K562 (cell line): Measurements from ENCODE around the gene GABPB1. TPM values are rescaled to one million over a fixed set of nuclear protein-coding genes. Genes with fewer than 3 reads are reported as not detected.

Experiments used
- ZNF318 ChIP-seq, 2 experiments: fragments of 450-650 bp; IDR thresholded peaks; 2 replicates each; pipeline ENCODE4 v1.6.1; 2016; ENCODE audit warnings: mild to moderate bottlenecking in 2 of 2, borderline replicate concordance in 1 of 2, low read depth in 1 of 2, moderate library complexity in 1 of 2
- polyA plus RNA-seq, 8 experiments: library from polyadenylated mRNA; depleted of rRNA in 4 of 8; stranded (reverse) in 5 of 8; unstranded in 3 of 8; fragments of >200 nt; fragmentation: Nextera tagmentation in 2 of 8; fragmentation: Illumina TruSeq in 1 of 8; extraction: Ambion mirVana in 2 of 8; extraction: Trizol in 1 of 8; gene quantifications; 2 replicates each; pipeline versions ENCODE4 v1.2.1 to v1.2.3, GENCODE V29; 2011 to 2014; ENCODE audit warnings: inconsistent platforms in 1 of 8, missing spikeins in 1 of 8
- total RNA-seq, 7 experiments: library from RNA; depleted of rRNA in 6 of 7; stranded (reverse); fragments of >200 nt in 6 of 7; fragmentation: Illumina TruSeq in 2 of 7; extraction: Trizol in 2 of 7; gene quantifications; 2 replicates each; pipeline versions ENCODE4 v1.2.1 to v1.2.3, GENCODE V29; 2011 to 2021; ENCODE audit warnings: low replicate concordance in 1 of 7
- TF ChIP-seq, protein P1 (sequence below): fragments of 250-450 bp; sonication (Bioruptor Pico); IDR thresholded peaks from 2 replicates; pipeline ENCODE4 v1.4.0; 2020; ENCODE audit warnings: mild to moderate bottlenecking, moderate library complexity

The GABPB1 gene
- total and polyA plus RNA-seq, 9 of the 15 experiments (the other 6 are each of a cell fraction or from before 2014, with no cell fraction given) = 11.8 to 42.3 (median 33.2) TPM

DNA sequence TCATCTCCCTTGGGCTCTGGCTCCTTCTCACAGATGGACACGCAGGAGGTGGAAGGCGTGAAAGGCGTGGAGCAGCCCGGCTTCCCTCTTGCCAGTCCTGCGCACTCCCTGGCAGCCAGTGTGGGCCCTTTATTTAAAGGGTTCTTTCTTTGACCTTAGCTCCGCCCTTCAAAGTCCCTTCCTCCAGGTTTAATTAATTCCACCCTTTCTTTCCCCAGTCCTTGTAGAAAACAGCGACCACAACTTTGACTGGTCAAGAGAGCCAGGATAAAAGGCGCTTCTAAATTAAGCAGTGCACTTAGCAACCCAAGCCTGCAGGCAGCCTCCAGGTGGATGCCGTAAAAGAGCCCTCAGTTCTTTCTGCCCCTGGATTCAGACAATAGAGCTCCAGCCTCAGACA lies 89.4 kb downstream of the GABPB1 start, which contains the start of gene HDC (continued):
- no peak for TF ChIP-seq ZNF318 (IDR thresholded peaks at IDR 0.05; ENCODE audit: borderline replicate concordance in 1 of 2, low read depth in 1 of 2)
- TF ChIP-seq, protein P1, sequence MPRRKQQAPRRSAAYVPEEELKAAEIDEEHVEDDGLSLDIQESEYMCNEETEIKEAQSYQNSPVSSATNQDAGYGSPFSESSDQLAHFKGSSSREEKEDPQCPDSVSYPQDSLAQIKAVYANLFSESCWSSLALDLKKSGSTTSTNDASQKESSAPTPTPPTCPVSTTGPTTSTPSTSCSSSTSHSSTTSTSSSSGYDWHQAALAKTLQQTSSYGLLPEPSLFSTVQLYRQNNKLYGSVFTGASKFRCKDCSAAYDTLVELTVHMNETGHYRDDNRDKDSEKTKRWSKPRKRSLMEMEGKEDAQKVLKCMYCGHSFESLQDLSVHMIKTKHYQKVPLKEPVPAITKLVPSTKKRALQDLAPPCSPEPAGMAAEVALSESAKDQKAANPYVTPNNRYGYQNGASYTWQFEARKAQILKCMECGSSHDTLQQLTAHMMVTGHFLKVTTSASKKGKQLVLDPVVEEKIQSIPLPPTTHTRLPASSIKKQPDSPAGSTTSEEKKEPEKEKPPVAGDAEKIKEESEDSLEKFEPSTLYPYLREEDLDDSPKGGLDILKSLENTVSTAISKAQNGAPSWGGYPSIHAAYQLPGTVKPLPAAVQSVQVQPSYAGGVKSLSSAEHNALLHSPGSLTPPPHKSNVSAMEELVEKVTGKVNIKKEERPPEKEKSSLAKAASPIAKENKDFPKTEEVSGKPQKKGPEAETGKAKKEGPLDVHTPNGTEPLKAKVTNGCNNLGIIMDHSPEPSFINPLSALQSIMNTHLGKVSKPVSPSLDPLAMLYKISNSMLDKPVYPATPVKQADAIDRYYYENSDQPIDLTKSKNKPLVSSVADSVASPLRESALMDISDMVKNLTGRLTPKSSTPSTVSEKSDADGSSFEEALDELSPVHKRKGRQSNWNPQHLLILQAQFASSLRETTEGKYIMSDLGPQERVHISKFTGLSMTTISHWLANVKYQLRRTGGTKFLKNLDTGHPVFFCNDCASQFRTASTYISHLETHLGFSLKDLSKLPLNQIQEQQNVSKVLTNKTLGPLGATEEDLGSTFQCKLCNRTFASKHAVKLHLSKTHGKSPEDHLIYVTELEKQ (CRISPR knock-in tag) = no peak
